Astrocyte (in vitro differentiated cells and primary cell): ENCODE measurements around the gene TMEM201. TPM values are rescaled to one million over a fixed set of nuclear protein-coding genes. Genes with fewer than 3 reads are reported as not detected.

Source experiments
- DNase-seq: peaks from one replicate; pipeline ENCODE4 v3.0.0-alpha.2; 2010; ENCODE audit warnings: low read depth
- FAIRE-seq: peaks from 2 replicates; lab custom pipeline; 2011; peaks lifted over from hg19 to GRCh38; lab: Jason Lieb, UNC
- H2AFZ ChIP-seq: 2 replicates; pipeline ENCODE4 v1.6.0; 2012; ENCODE audit warnings: low read depth, low read length, inconsistent platforms
- H3K27ac ChIP-seq: 2 replicates; pipeline ENCODE4 v1.5.1; 2011; ENCODE audit warnings: low read depth, low read length, inconsistent platforms
- H3K27me3 ChIP-seq: 2 replicates; pipeline ENCODE4 v1.6.0; 2011; ENCODE audit warnings: low read length, inconsistent platforms; ENCODE audit not compliant: insufficient read depth
- H3K36me3 ChIP-seq: 2 replicates; pipeline ENCODE4 v1.5.1; 2011; ENCODE audit warnings: low read length, inconsistent platforms; ENCODE audit not compliant: insufficient read depth
- H3K4me1 ChIP-seq: 2 replicates; pipeline ENCODE4 v1.5.1; 2011; ENCODE audit warnings: low read length, inconsistent platforms; ENCODE audit not compliant: insufficient read depth
- H3K4me2 ChIP-seq: 2 replicates; pipeline ENCODE4 v1.6.0; 2012; ENCODE audit warnings: low read length, inconsistent platforms
- H3K4me3 ChIP-seq: 2 replicates; pipeline ENCODE4 v1.5.1; 2011; ENCODE audit warnings: low read depth, mild to moderate bottlenecking, low read length, inconsistent platforms; ENCODE audit not compliant: insufficient read depth
- H3K79me2 ChIP-seq: 2 replicates; pipeline ENCODE4 v1.6.0; 2012; ENCODE audit warnings: mild to moderate bottlenecking, low read length, inconsistent platforms; ENCODE audit not compliant: insufficient read depth
- H3K9ac ChIP-seq: 2 replicates; pipeline ENCODE4 v1.6.0; 2012; ENCODE audit warnings: mild to moderate bottlenecking, low read length, inconsistent platforms
- H3K9me3 ChIP-seq: 2 replicates; pipeline ENCODE4 v1.5.1; 2012; ENCODE audit warnings: low read depth, mild to moderate bottlenecking, low read length, inconsistent platforms; ENCODE audit not compliant: insufficient read depth
- H4K20me1 ChIP-seq: 2 replicates; pipeline ENCODE4 v1.6.0; 2012; ENCODE audit warnings: low read length, inconsistent platforms; ENCODE audit not compliant: insufficient read depth
- H3K27ac Mint-ChIP-seq: one replicate; pipeline ENCODE4 v1.8.0; 2021; ENCODE audit warnings: mild to moderate bottlenecking, mixed read lengths; ENCODE audit not compliant: unreplicated experiment
- H3K27me3 Mint-ChIP-seq: one replicate; pipeline ENCODE4 v1.8.0; 2021; ENCODE audit warnings: low read depth, mixed read lengths; ENCODE audit not compliant: unreplicated experiment
- H3K36me3 Mint-ChIP-seq: one replicate; pipeline ENCODE4 v1.8.0; 2021; ENCODE audit warnings: low read depth, mixed read lengths; ENCODE audit not compliant: unreplicated experiment
- H3K4me1 Mint-ChIP-seq: one replicate; pipeline ENCODE4 v1.8.0; 2021; ENCODE audit warnings: low read depth, mixed read lengths; ENCODE audit not compliant: unreplicated experiment
- H3K4me3 Mint-ChIP-seq: one replicate; pipeline ENCODE4 v1.8.0; 2021; ENCODE audit warnings: mild to moderate bottlenecking, moderate library complexity, mixed read lengths; ENCODE audit not compliant: unreplicated experiment
- H3K9me3 Mint-ChIP-seq: one replicate; pipeline ENCODE4 v1.8.0; 2021; ENCODE audit warnings: mild to moderate bottlenecking, mixed read lengths; ENCODE audit not compliant: unreplicated experiment
- EZH2 ChIP-seq: IDR thresholded peaks from 2 replicates; pipeline ENCODE4 v1.6.1; 2012; ENCODE audit warnings: mild to moderate bottlenecking, low read length, inconsistent platforms; ENCODE audit not compliant: insufficient read depth
- total RNA-seq: library from RNA; stranded (reverse); gene quantifications from 2 replicates; pipeline ENCODE4 v1.2.1, GENCODE V29; 2021
- TF ChIP-seq, protein P1 (sequence below): IDR thresholded peaks from 2 replicates; pipeline ENCODE4 v1.5.1; 2011; ENCODE audit warnings: low read depth, mild to moderate bottlenecking, inconsistent platforms, low read length, moderate library complexity; ENCODE audit not compliant: insufficient read depth

TMEM201 gene
- total RNA-seq, 1 donor from 2014 or later = 10.0 TPM

DNA sequence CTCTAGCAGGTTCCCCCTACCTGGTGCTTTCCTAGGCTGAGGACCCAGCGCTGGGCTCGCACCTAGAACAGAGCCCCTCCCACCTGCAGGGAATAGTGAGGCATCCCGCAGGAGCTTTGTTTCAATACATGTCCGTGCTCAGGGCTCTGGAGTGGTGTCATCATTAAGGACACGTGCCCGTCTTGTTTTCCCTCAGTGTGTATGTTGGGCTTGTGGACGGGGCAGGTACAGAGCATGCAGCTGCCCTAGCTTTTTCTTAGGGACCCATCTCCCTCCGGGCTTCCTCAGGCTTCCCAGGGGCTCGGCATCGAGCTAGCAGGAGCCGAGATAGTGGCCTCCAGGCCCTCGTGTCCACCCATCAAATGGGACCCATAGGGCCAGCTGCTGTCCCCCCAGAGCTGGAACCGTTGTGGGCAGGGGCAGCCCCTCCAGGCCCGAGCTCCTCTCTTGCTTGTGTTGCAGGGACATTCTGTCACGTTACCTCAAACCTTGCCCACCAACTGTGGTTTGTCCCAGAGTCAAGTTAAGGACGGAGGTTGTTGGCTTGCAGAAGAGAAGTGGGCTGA, 3.9 kb downstream of the TMEM201 start:
- H3K27ac Mint-ChIP-seq = no peak overlapping the region
- no peak for FAIRE-seq

DNA sequence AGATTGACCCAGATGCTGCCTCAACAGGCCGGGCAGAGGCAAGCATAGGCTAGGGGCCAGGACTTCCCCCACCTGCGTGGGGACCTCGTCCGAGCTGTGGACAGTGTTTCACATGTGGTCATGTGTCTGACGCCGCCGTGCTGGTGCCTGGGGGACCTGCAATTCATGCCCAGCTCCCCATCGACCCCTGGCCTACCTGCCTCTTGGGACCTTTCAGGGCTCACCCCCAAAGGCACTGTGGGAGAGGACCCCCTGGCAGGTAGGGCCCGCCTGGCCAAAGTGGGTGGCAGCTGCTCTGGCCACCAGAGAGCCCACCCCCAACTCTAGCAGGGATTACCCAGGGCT, 4.4 kb downstream of the TMEM201 start:
- peak overlapping the region; percentile 72 for H3K4me2 ChIP-seq
- Mint-ChIP-seq H3K4me1 (peaks cover 3% of the 10 kb centered on the region), H3K36me3 (no peaks in the 10 kb centered on the region), H3K27me3 (peaks cover 2% of the 10 kb centered on the region), H3K27ac (no peak overlapping the region), H3K4me3 (no peak overlapping the region), H3K9me3 (no peaks in the 10 kb centered on the region)
- no peak overlapping the region for H3K4me3 ChIP-seq
- H2AFZ ChIP-seq = peak overlapping the region; percentile 51
- H3K4me1 ChIP-seq = peaks cover 20% of the 10 kb centered on the region
- H3K27ac ChIP-seq = no peak overlapping the region
- H3K36me3 ChIP-seq = no peaks in the 10 kb centered on the region
- H4K20me1 ChIP-seq = peaks cover 75% of the 10 kb centered on the region
- H3K27me3 ChIP-seq = no peaks in the 10 kb centered on the region
- H3K9me3 ChIP-seq = no peaks in the 10 kb centered on the region
- FAIRE-seq (no peak), DNase-seq (no peak)
- TF ChIP-seq EZH2 = no peak
- TF ChIP-seq, protein P1, sequence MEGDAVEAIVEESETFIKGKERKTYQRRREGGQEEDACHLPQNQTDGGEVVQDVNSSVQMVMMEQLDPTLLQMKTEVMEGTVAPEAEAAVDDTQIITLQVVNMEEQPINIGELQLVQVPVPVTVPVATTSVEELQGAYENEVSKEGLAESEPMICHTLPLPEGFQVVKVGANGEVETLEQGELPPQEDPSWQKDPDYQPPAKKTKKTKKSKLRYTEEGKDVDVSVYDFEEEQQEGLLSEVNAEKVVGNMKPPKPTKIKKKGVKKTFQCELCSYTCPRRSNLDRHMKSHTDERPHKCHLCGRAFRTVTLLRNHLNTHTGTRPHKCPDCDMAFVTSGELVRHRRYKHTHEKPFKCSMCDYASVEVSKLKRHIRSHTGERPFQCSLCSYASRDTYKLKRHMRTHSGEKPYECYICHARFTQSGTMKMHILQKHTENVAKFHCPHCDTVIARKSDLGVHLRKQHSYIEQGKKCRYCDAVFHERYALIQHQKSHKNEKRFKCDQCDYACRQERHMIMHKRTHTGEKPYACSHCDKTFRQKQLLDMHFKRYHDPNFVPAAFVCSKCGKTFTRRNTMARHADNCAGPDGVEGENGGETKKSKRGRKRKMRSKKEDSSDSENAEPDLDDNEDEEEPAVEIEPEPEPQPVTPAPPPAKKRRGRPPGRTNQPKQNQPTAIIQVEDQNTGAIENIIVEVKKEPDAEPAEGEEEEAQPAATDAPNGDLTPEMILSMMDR = no peak
- peak overlapping the region; percentile 24 for H3K9ac ChIP-seq
- peaks cover 71% of the 10 kb centered on the region for H3K79me2 ChIP-seq

More for the DNA sequence above, 3.9 kb downstream of the TMEM201 start:
- H3K27me3 Mint-ChIP-seq = peaks cover 2% of the 10 kb centered on the region
- H3K4me1 ChIP-seq = peaks cover 20% of the 10 kb centered on the region
- no peak for TF ChIP-seq EZH2
- TF ChIP-seq, protein P1 = no peak
- no peaks in the 10 kb centered on the region for H3K36me3 Mint-ChIP-seq
- DNase-seq = no peak
- H3K4me1 Mint-ChIP-seq = peaks cover 3% of the 10 kb centered on the region
- H4K20me1 ChIP-seq = peaks cover 73% of the 10 kb centered on the region
- H3K79me2 ChIP-seq = peaks cover 71% of the 10 kb centered on the region
- H3K4me2 ChIP-seq = peak overlapping the region; percentile 72
- no peaks in the 10 kb centered on the region for H3K9me3 ChIP-seq
- H3K4me3 Mint-ChIP-seq = no peak overlapping the region
- H3K4me3 ChIP-seq = no peak overlapping the region
- H3K9me3 Mint-ChIP-seq = no peaks in the 10 kb centered on the region
- H3K36me3 ChIP-seq = no peaks in the 10 kb centered on the region
- no peaks in the 10 kb centered on the region for H3K27me3 ChIP-seq
- H3K9ac ChIP-seq = peak overlapping the region; percentile 24
- no peak overlapping the region for H2AFZ ChIP-seq
- H3K27ac ChIP-seq = no peak overlapping the region
